ENCODE data around the gene MAB21L4. TPM values are rescaled to one million over a fixed set of nuclear protein-coding genes. Genes with fewer than 3 reads are reported as not detected.
A peak's percentile ranks its signal among the peaks of the same experiment; 100 is the strongest.

The MAB21L4 gene
- total RNA-seq, 1 experiment from 2014 or later, result 69.9 TPM

- no peaks in the 10 kb centered on the region for H3K27me3 ChIP-seq (replicated peaks; ENCODE audit: control insufficient read depth, insufficient read depth, low read length)
- no peaks in the 10 kb centered on the region for H3K9me3 ChIP-seq
- H3K27ac Mint-ChIP-seq (ENCODE audit: unreplicated experiment), result no peak within 1 kb of the TSS
- H3K36me3 Mint-ChIP-seq (ENCODE audit: insufficient read depth, unreplicated experiment), result no peaks in the 10 kb centered on the region
- intact Hi-C loops (cut with micrococcal nuclease; ENCODE audit: unreplicated experiment), result no loop called here
- peaks cover 2% of the 10 kb centered on the region for H3K4me1 ChIP-seq
- BruUV-seq (replicated peaks), result no TSS peak
- H3K36me3 ChIP-seq (ENCODE audit: control insufficient read depth, insufficient read depth, low read length), result no peaks in the 10 kb centered on the region
- H3K4me1 Mint-ChIP-seq (ENCODE audit: low read depth, unreplicated experiment), result peaks cover 12% of the 10 kb centered on the region
- peak in 1 of 2 experiments; percentile 33 for DNase-seq
- H3K4me3 ChIP-seq (ENCODE audit: low read depth, low read length), result no peak within 1 kb of the TSS
- ChIA-PET POLR2A (no interaction called here), CTCF (no interaction called here)
- no peak within 1 kb of the TSS for H3K4me3 Mint-ChIP-seq (ENCODE audit: unreplicated experiment)
- H3K9me3 Mint-ChIP-seq (ENCODE audit: unreplicated experiment), result no peaks in the 10 kb centered on the region
- no peak for TF ChIP-seq CTCF (IDR thresholded peaks at IDR 0.05; ENCODE audit: insufficient read depth in 1 of 2, low read depth in 1 of 2, low read length in 1 of 2, severe bottlenecking in 1 of 2, unreplicated experiment in 1 of 2)
- H3K27me3 Mint-ChIP-seq (ENCODE audit: insufficient read depth, unreplicated experiment), result no peaks in the 10 kb centered on the region
Observed at GRCh38 chr2:240868286-240869108, 27.5 kb downstream of the MAB21L4 start, which contains the start of gene AGXT. Gene AGXT, plus strand, starts transcription at chr2:240868824. Its CDS starts 42 bp downstream, at chr2:240868866.

GRCh38 chr2:240865391-240865790 lies 30.6 kb downstream of the MAB21L4 start:
- H3K9me3 ChIP-seq, result no peaks in the 10 kb centered on the region
- no peak overlapping the region for H3K4me3 ChIP-seq (ENCODE audit: low read depth, low read length)
- no peaks in the 10 kb centered on the region for H3K36me3 ChIP-seq (ENCODE audit: control insufficient read depth, insufficient read depth, low read length)
- no peak for TF ChIP-seq CTCF (IDR thresholded peaks at IDR 0.05; ENCODE audit: insufficient read depth in 1 of 2, low read depth in 1 of 2, low read length in 1 of 2, severe bottlenecking in 1 of 2, unreplicated experiment in 1 of 2)
- peaks cover 25% of the 10 kb centered on the region for H3K4me1 Mint-ChIP-seq (ENCODE audit: low read depth, unreplicated experiment)
- intact Hi-C loops (cut with micrococcal nuclease; ENCODE audit: unreplicated experiment), result no loop called here
- no peaks in the 10 kb centered on the region for H3K27me3 Mint-ChIP-seq (ENCODE audit: insufficient read depth, unreplicated experiment)
- CTCF ChIA-PET, result no interaction called here
- H3K4me1 ChIP-seq, result peaks cover 12% of the 10 kb centered on the region
- H3K27me3 ChIP-seq (replicated peaks; ENCODE audit: control insufficient read depth, insufficient read depth, low read length), result no peaks in the 10 kb centered on the region
- H3K9me3 Mint-ChIP-seq (ENCODE audit: unreplicated experiment), result no peaks in the 10 kb centered on the region
- H3K27ac Mint-ChIP-seq (ENCODE audit: unreplicated experiment), result no peak overlapping the region
- H3K4me3 Mint-ChIP-seq (ENCODE audit: unreplicated experiment), result no peak overlapping the region
- POLR2A ChIA-PET, result no interaction called here
- no peak for DNase-seq
- BruUV-seq (replicated peaks), result no TSS peak
- H3K36me3 Mint-ChIP-seq (ENCODE audit: insufficient read depth, unreplicated experiment), result no peaks in the 10 kb centered on the region

GRCh38 chr2:240864475-240864874 lies 31.5 kb downstream of the MAB21L4 start:
- Mint-ChIP-seq H3K9me3 (ENCODE audit: unreplicated experiment) (no peaks in the 10 kb centered on the region), H3K27ac (ENCODE audit: unreplicated experiment) (no peak overlapping the region), H3K4me1 (ENCODE audit: low read depth, unreplicated experiment) (peaks cover 25% of the 10 kb centered on the region), H3K36me3 (ENCODE audit: insufficient read depth, unreplicated experiment) (no peaks in the 10 kb centered on the region), H3K4me3 (ENCODE audit: unreplicated experiment) (no peak overlapping the region), H3K27me3 (ENCODE audit: insufficient read depth, unreplicated experiment) (no peaks in the 10 kb centered on the region)
- Histone ChIP-seq H3K4me3 (ENCODE audit: low read depth, low read length) (no peak overlapping the region), H3K4me1 (peaks cover 12% of the 10 kb centered on the region), H3K9me3 (no peaks in the 10 kb centered on the region), H3K36me3 (ENCODE audit: control insufficient read depth, insufficient read depth, low read length) (no peaks in the 10 kb centered on the region), H3K27me3 (replicated peaks; ENCODE audit: control insufficient read depth, insufficient read depth, low read length) (no peaks in the 10 kb centered on the region)
- no peak for DNase-seq
- intact Hi-C loops (cut with micrococcal nuclease; ENCODE audit: unreplicated experiment), result no loop called here
- POLR2A ChIA-PET, result no interaction called here
- TF ChIP-seq CTCF (IDR thresholded peaks at IDR 0.05; ENCODE audit: insufficient read depth in 1 of 2, low read depth in 1 of 2, low read length in 1 of 2, severe bottlenecking in 1 of 2, unreplicated experiment in 1 of 2), result no peak
- CTCF ChIA-PET, result no interaction called here
- no TSS peak for BruUV-seq (replicated peaks)

Measured in Caco-2 (cell line).